Neural cell (in vitro differentiated cells): ENCODE measurements around the gene CRACR2B. TPM values are rescaled to one million over a fixed set of nuclear protein-coding genes. Genes with fewer than 3 reads are reported as not detected.

Experiments used
- H2AFZ ChIP-seq: fragments of 200-600, 300-800 bp; sonication (generic), shearing (Covaris generic); 2 replicates; pipeline ENCODE4 v1.6.0; 2014; ENCODE audit warnings: low read depth, mild to moderate bottlenecking, antibody characterized with exemption, low read length, moderate library complexity
- H3F3A ChIP-seq: fragments of 200-600 bp; shearing (Covaris generic); 2 replicates; pipeline ENCODE4 v1.6.1; 2016; ENCODE audit warnings: mild to moderate bottlenecking, moderate library complexity, mixed read lengths, antibody characterized with exemption, low read length; ENCODE audit not compliant: insufficient read depth, poor library complexity, severe bottlenecking
- H3K27ac ChIP-seq: fragments of 200-600, 300-800 bp; sonication (generic), shearing (Covaris generic); 2 replicates; pipeline ENCODE4 v1.5.1; 2014; ENCODE audit warnings: mild to moderate bottlenecking, low read length, moderate library complexity
- H3K27me3 ChIP-seq: fragments of 300-800, 200-600 bp; sonication (generic), shearing (Covaris generic); 2 replicates; pipeline ENCODE4 v1.6.0; 2014; ENCODE audit warnings: mild to moderate bottlenecking, low read depth, low read length, moderate library complexity; ENCODE audit not compliant: insufficient read depth
- H3K36me3 ChIP-seq: fragments of 300-800, 200-600 bp; sonication (generic), shearing (Covaris generic); 2 replicates; pipeline ENCODE4 v1.5.1; 2014; ENCODE audit warnings: mild to moderate bottlenecking, antibody characterized with exemption, low read length, moderate library complexity; ENCODE audit not compliant: insufficient read depth
- H3K4me2 ChIP-seq: fragments of 300-800, 200-600 bp; sonication (generic), shearing (Covaris generic); 2 replicates; pipeline ENCODE4 v1.6.0; 2014; ENCODE audit warnings: mild to moderate bottlenecking, low read length
- H3K4me3 ChIP-seq: fragments of 300-800, 200-600 bp; sonication (generic), shearing (Covaris generic); 2 replicates; pipeline ENCODE4 v1.5.1; 2014; ENCODE audit warnings: mild to moderate bottlenecking, low read length, moderate library complexity
- H3K79me2 ChIP-seq: fragments of 200-600 bp; shearing (Covaris generic); replicated peaks from 2 replicates; pipeline ENCODE4 v1.6.0; 2014; ENCODE audit warnings: mild to moderate bottlenecking, low read length, moderate library complexity; ENCODE audit not compliant: insufficient read depth
- H3K9ac ChIP-seq: fragments of 300-800, 200-600 bp; sonication (generic), shearing (Covaris generic); 2 replicates; pipeline ENCODE4 v1.6.1; 2016; ENCODE audit warnings: mild to moderate bottlenecking, low read length, mixed read lengths
- H3K9me2 ChIP-seq: fragments of 200-600 bp; shearing (Covaris generic); 2 replicates; pipeline ENCODE4 v1.6.1; 2016; ENCODE audit warnings: mild to moderate bottlenecking, low read length, mixed read lengths; ENCODE audit not compliant: insufficient read depth
- H3K9me3 ChIP-seq: fragments of 200-600, 300-800 bp; sonication (generic), shearing (Covaris generic); 2 replicates; pipeline ENCODE4 v1.6.1; 2016; ENCODE audit warnings: mild to moderate bottlenecking, mixed run types, low read length, moderate library complexity, mixed read lengths
- H4K20me1 ChIP-seq: fragments of 200-600 bp; shearing (Covaris generic); 2 replicates; pipeline ENCODE4 v1.6.1; 2016; ENCODE audit warnings: mild to moderate bottlenecking, mixed run types; ENCODE audit not compliant: insufficient read depth
- CTCF ChIP-seq: fragments of 450-650 bp; IDR thresholded peaks from 2 replicates; pipeline ENCODE4 v1.5.1; 2014; ENCODE audit warnings: antibody characterized with exemption, mild to moderate bottlenecking, moderate library complexity; ENCODE audit not compliant: poor library complexity, severe bottlenecking
- EP300 ChIP-seq: fragments of 450-650 bp; conservative IDR thresholded peaks from 2 replicates; pipeline ENCODE4 v1.6.1; 2014; ENCODE audit warnings: antibody characterized with exemption, mild to moderate bottlenecking, moderate library complexity; ENCODE audit not compliant: poor library complexity, severe bottlenecking
- EZH2 ChIP-seq: fragments of 200-600, 300-800 bp; shearing (Covaris generic), sonication (generic); IDR thresholded peaks from 2 replicates; pipeline ENCODE4 v1.6.1; 2014; ENCODE audit warnings: antibody characterized with exemption, low read length, borderline replicate concordance, mild to moderate bottlenecking; ENCODE audit not compliant: insufficient read depth, poor library complexity, severe bottlenecking
- MXI1 ChIP-seq: fragments of 450-650 bp; conservative IDR thresholded peaks from 2 replicates; pipeline ENCODE4 v1.6.1; 2014; ENCODE audit warnings: antibody characterized with exemption, mild to moderate bottlenecking; ENCODE audit not compliant: poor library complexity, severe bottlenecking
- POLR2AphosphoS5 ChIP-seq: IDR thresholded peaks from 2 replicates; pipeline ENCODE4 v1.6.1; 2012
- RAD21 ChIP-seq: fragments of 450-650 bp; conservative IDR thresholded peaks from 2 replicates; pipeline ENCODE4 v1.6.1; 2014; ENCODE audit warnings: antibody characterized with exemption, mild to moderate bottlenecking, moderate library complexity
- SMC3 ChIP-seq: fragments of 450-650 bp; conservative IDR thresholded peaks from 2 replicates; pipeline ENCODE4 v1.6.1; 2014; ENCODE audit warnings: antibody characterized with exemption, mild to moderate bottlenecking, moderate library complexity; ENCODE audit not compliant: poor library complexity
- TAF1 ChIP-seq: IDR thresholded peaks from 2 replicates; pipeline ENCODE4 v1.6.1; 2012; ENCODE audit warnings: low read depth
- polyA plus RNA-seq: library from polyadenylated mRNA; depleted of rRNA; stranded (reverse); fragments of >200 nt; gene quantifications from 2 replicates; pipeline ENCODE4 v1.2.3, GENCODE V29; 2014
- TF ChIP-seq, protein P1 (sequence below): IDR thresholded peaks from 2 replicates; pipeline ENCODE4 v1.6.1; 2012; ENCODE audit warnings: borderline replicate concordance

Gene CRACR2B
- polyA plus RNA-seq, 1 donor from 2014 or later: 1.2 TPM

DNA sequence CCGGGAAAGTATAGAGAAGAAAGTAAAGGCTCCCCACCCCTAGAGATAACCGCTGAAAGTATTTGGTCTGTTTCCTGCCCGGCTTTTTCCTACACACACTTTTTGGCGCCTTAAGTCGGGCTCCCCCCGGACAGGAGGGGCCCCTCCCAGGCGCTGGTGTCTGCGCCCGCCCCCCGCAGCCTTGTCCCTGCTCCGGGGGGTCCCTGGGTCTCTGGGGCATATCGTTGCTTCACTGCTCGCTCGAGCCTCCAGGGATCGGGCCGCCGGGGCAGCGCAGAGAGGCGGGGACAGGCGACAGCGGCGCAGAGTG, 928 bp upstream of the CRACR2B start:
- Histone ChIP-seq H3F3A (no peaks in the 10 kb centered on the region), H3K36me3 (no peaks in the 10 kb centered on the region), H2AFZ (no peak overlapping the region), H3K27me3 (peaks cover 42% of the 10 kb centered on the region), H3K27ac (no peak overlapping the region), H3K79me2 (no peaks in the 10 kb centered on the region), H3K9me3 (no peaks in the 10 kb centered on the region), H3K4me3 (peak overlapping the region; percentile 48), H3K9ac (no peak overlapping the region), H4K20me1 (no peaks in the 10 kb centered on the region), H3K9me2 (no peaks in the 10 kb centered on the region), H3K4me2 (no peak overlapping the region)
- TF ChIP-seq RAD21 (no peak), EZH2 (no peak), POLR2AphosphoS5 (no peak)
- TF ChIP-seq, protein P1, sequence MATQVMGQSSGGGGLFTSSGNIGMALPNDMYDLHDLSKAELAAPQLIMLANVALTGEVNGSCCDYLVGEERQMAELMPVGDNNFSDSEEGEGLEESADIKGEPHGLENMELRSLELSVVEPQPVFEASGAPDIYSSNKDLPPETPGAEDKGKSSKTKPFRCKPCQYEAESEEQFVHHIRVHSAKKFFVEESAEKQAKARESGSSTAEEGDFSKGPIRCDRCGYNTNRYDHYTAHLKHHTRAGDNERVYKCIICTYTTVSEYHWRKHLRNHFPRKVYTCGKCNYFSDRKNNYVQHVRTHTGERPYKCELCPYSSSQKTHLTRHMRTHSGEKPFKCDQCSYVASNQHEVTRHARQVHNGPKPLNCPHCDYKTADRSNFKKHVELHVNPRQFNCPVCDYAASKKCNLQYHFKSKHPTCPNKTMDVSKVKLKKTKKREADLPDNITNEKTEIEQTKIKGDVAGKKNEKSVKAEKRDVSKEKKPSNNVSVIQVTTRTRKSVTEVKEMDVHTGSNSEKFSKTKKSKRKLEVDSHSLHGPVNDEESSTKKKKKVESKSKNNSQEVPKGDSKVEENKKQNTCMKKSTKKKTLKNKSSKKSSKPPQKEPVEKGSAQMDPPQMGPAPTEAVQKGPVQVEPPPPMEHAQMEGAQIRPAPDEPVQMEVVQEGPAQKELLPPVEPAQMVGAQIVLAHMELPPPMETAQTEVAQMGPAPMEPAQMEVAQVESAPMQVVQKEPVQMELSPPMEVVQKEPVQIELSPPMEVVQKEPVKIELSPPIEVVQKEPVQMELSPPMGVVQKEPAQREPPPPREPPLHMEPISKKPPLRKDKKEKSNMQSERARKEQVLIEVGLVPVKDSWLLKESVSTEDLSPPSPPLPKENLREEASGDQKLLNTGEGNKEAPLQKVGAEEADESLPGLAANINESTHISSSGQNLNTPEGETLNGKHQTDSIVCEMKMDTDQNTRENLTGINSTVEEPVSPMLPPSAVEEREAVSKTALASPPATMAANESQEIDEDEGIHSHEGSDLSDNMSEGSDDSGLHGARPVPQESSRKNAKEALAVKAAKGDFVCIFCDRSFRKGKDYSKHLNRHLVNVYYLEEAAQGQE: no peak

- Histone ChIP-seq H3K9ac (no peak overlapping the region), H3K27ac (no peak overlapping the region), H3F3A (no peaks in the 10 kb centered on the region), H3K36me3 (no peaks in the 10 kb centered on the region), H3K4me3 (peak overlapping the region; percentile 48), H3K79me2 (no peaks in the 10 kb centered on the region), H3K9me3 (no peaks in the 10 kb centered on the region), H3K9me2 (no peaks in the 10 kb centered on the region), H2AFZ (no peak overlapping the region), H3K27me3 (peaks cover 42% of the 10 kb centered on the region), H3K4me2 (no peak overlapping the region), H4K20me1 (no peaks in the 10 kb centered on the region)
- TF ChIP-seq RAD21 (no peak), MXI1 (no peak), POLR2AphosphoS5 (no peak), EP300 (no peak), SMC3 (no peak), CTCF (no peak), TAF1 (no peak), EZH2 (no peak)
- TF ChIP-seq, protein P1: no peak
Observed at GRCh38 chr11:827146-827896, 398 bp upstream of the CRACR2B start.
